Stimulated activated CD4-positive, alpha-beta T cell treated with anti-CD3 and anti-CD28 coated beads, TNF-alpha, amount 100 ng/mL, for 4 hours (primary cell): ENCODE data around the gene DNAJC4.
A peak's percentile ranks its signal among the peaks of the same experiment; 100 is the strongest.
"Not testable (repeated sequence)": the region's sequence is repeated elsewhere in the genome, so short reads cannot be mapped to it uniquely, and the experiment has no call there.

ENCODE experiments used
- DNase-seq, 3 experiments: peaks; one replicate each; pipeline ENCODE4 v3.0.0-alpha.2; 2020; ENCODE audit warnings: low read depth in 3 of 3

The DNAJC4 gene

GRCh38 chr11:64244966-64245365 lies 14.6 kb downstream of the DNAJC4 start:
- no peak for DNase-seq

- DNase-seq, result no peak
These were observed 15.1 kb downstream of the DNAJC4 start for GRCh38 chr11:64245401-64245796.

GRCh38 chr11:64245797-64246620 lies 15.7 kb downstream of the DNAJC4 start:
- peak; percentile 65 to 82 (median 76) for DNase-seq

- DNase-seq, result not testable (repeated sequence)
These were observed 16.2 kb downstream of the DNAJC4 start for GRCh38 chr11:64246621-64246870.

- DNase-seq, result peak; percentile 70 to 77 (median 76)
These were observed 16.8 kb downstream of the DNAJC4 start, which contains the start of gene PPP1R14B for GRCh38 chr11:64246871-64247728. Gene PPP1R14B, minus strand, starts transcription at chr11:64246943. Its CDS starts 270 bp downstream, at chr11:64246673.

- no peak for DNase-seq
These were observed 17.6 kb downstream of the DNAJC4 start for GRCh38 chr11:64247729-64248531.

GRCh38 chr11:64248578-64248977 lies 18.2 kb downstream of the DNAJC4 start:
- DNase-seq, result no peak

- no peak for DNase-seq
These were observed 18.7 kb downstream of the DNAJC4 start for GRCh38 chr11:64249038-64249437.

GRCh38 chr11:64249563-64250414 lies 19.4 kb downstream of the DNAJC4 start:
- no peak for DNase-seq

GRCh38 chr11:64250415-64251015 lies 20.2 kb downstream of the DNAJC4 start:
- DNase-seq, result no peak

GRCh38 chr11:64251016-64251752 lies 20.8 kb downstream of the DNAJC4 start, which contains the start of gene PLCB3:
Gene PLCB3, plus strand, starts transcription at chr11:64251530. Its CDS starts 120 bp downstream, at chr11:64251650.
- peak in 2 of 3 experiments; percentile 42 to 57 for DNase-seq

- no peak for DNase-seq
These were observed 21.3 kb downstream of the DNAJC4 start for GRCh38 chr11:64251753-64252002.

- DNase-seq, result no peak
These were observed 21.9 kb downstream of the DNAJC4 start for GRCh38 chr11:64252003-64252872.

- DNase-seq, result no peak
These were observed 22.7 kb downstream of the DNAJC4 start for GRCh38 chr11:64253043-64253442.

- no peak for DNase-seq
These were observed 23.1 kb downstream of the DNAJC4 start for GRCh38 chr11:64253481-64253880.

- no peak for DNase-seq
These were observed 24.0 kb downstream of the DNAJC4 start for GRCh38 chr11:64254326-64254725.

- no peak for DNase-seq
These were observed 25.1 kb downstream of the DNAJC4 start for GRCh38 chr11:64255135-64256128.

- DNase-seq, result no peak
These were observed 26.0 kb downstream of the DNAJC4 start for GRCh38 chr11:64256300-64256699.
